GM18520 (cell line): ENCODE data around the gene CBLC.

ENCODE experiments used
- ATAC-seq: cut with Tn5 transposase; IDR thresholded peaks from one replicate; pipeline ENCODE4 v1.9.1; 2021; ENCODE audit not compliant: unreplicated experiment

The CBLC gene

GRCh38 chr19:44799627-44800346, 22.1 kb downstream of the CBLC start:
- no peak for ATAC-seq

GRCh38 chr19:44800461-44800860, 22.8 kb downstream of the CBLC start:
- ATAC-seq = no peak

- ATAC-seq = no peak
These were observed 26.0 kb downstream of the CBLC start for GRCh38 chr19:44803442-44804428.

- ATAC-seq = no peak
These were observed 28.6 kb downstream of the CBLC start for GRCh38 chr19:44806291-44806690.

- ATAC-seq = no peak
These were observed 29.5 kb downstream of the CBLC start for GRCh38 chr19:44807162-44807561.

- ATAC-seq = no peak
These were observed 30.2 kb downstream of the CBLC start for GRCh38 chr19:44807652-44808462.

GRCh38 chr19:44808463-44809371, 31.0 kb downstream of the CBLC start, which contains the start of gene BCAM:
TSS of gene BCAM (plus strand) at chr19:44809103. CDS start at chr19:44809125, 22 bp downstream.
- ATAC-seq = no peak

- no peak for ATAC-seq
These were observed 32.0 kb downstream of the CBLC start for GRCh38 chr19:44809577-44810233.

GRCh38 chr19:44810234-44811121, 32.8 kb downstream of the CBLC start:
- ATAC-seq = no peak

- no peak for ATAC-seq
These were observed 33.4 kb downstream of the CBLC start for GRCh38 chr19:44811122-44811419.

GRCh38 chr19:44812142-44812718, 34.5 kb downstream of the CBLC start:
- no peak for ATAC-seq

- ATAC-seq = no peak
These were observed 35.6 kb downstream of the CBLC start for GRCh38 chr19:44813070-44813840.

GRCh38 chr19:44813841-44814470, 36.3 kb downstream of the CBLC start:
- ATAC-seq = no peak

- ATAC-seq = no peak
These were observed 36.8 kb downstream of the CBLC start for GRCh38 chr19:44814517-44814916.

GRCh38 chr19:44816301-44816700, 38.6 kb downstream of the CBLC start:
- ATAC-seq = no peak

- ATAC-seq = no peak
These were observed 40.2 kb downstream of the CBLC start for GRCh38 chr19:44817725-44818465.
